ENCODE data around the gene FOXA1.
"Not testable (repeated sequence)": the region's sequence is repeated elsewhere in the genome, so short reads cannot be mapped to it uniquely, and the experiment has no call there.

GRCh38 chr14:37555596-37555995 lies 39.5 kb downstream of the FOXA1 start:
- not testable (repeated sequence) for TF ChIP-seq CTCF, POLR2AphosphoS5, EP300 (IDR thresholded peaks at IDR 0.05)

All from gastroesophageal sphincter (tissue), 3 donors.